Retinal pigment epithelial cell (primary cell): Measurements from ENCODE around the gene GTPBP1.

ENCODE experiments used
- DNase-seq: peaks from one replicate; pipeline ENCODE4 v3.0.0-alpha.2; 2010; ENCODE audit warnings: low read depth
- H3K4me3 ChIP-seq: 2 replicates; pipeline ENCODE4 v1.5.1; 2011; ENCODE audit warnings: mild to moderate bottlenecking, low read length, control low read depth, moderate library complexity
- TF ChIP-seq, protein P1 (sequence below): conservative IDR thresholded peaks from 2 replicates; pipeline ENCODE4 v1.5.1; 2011; ENCODE audit warnings: low read depth, low read length, control low read depth, inconsistent platforms

The GTPBP1 gene

DNA sequence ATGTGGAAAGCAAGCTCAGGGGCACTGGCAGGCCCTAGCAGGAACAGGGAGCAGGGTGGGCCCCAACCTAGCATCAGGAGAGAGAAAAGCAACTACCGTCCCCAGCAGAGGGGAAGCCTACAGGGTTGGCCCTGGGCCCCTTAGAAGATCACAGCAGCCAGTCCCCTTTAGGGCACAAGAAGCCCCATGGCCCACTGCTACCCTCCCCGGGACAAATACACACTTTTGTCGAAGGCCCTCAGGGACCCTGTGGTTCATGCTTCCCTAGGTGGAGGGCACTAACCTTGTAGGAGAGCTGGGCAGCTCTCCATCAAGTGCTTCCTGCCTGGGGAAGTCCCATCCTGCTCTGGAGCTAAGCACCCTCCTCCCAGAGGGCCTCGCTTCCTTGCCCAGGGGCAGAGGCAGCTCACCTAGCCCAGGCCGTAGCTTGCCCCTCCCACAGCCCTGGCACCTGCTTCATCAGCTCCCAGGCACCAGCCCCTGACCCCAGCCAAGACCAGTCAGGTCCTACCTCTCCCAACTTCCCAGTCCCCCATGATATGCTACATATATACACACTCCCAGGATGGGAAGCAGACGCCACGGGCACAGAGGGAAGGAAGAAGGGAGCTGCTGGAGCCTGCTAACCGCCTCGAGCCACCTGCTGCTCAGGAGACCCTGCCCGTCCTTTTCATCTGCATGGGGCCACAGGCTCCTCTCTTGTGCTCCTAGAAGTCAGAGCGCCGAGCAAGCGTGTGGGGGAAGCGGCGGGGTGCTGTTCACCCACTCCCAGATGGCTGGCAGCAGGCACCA is 29.9 kb downstream of the GTPBP1 start:
- DNase-seq: no peak
- TF ChIP-seq, protein P1, sequence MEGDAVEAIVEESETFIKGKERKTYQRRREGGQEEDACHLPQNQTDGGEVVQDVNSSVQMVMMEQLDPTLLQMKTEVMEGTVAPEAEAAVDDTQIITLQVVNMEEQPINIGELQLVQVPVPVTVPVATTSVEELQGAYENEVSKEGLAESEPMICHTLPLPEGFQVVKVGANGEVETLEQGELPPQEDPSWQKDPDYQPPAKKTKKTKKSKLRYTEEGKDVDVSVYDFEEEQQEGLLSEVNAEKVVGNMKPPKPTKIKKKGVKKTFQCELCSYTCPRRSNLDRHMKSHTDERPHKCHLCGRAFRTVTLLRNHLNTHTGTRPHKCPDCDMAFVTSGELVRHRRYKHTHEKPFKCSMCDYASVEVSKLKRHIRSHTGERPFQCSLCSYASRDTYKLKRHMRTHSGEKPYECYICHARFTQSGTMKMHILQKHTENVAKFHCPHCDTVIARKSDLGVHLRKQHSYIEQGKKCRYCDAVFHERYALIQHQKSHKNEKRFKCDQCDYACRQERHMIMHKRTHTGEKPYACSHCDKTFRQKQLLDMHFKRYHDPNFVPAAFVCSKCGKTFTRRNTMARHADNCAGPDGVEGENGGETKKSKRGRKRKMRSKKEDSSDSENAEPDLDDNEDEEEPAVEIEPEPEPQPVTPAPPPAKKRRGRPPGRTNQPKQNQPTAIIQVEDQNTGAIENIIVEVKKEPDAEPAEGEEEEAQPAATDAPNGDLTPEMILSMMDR: no peak
- no peak overlapping the region for H3K4me3 ChIP-seq

DNA sequence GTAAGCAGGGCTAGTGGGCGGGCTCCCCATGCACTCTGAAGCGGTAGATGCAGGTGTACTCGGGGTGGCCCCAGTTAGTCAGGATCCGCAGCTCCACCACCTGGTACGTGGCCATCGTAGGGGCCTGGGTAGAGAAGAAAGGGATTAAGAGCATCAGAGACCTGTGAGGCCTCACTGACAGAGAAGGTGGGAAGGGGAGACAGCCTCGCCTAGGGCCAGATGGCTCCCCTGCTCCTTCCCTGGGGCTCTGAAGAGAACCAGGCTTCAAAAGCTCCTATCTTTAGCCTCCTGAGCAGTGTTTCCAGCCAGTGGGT is 30.5 kb downstream of the GTPBP1 start:
- H3K4me3 ChIP-seq: no peak overlapping the region
- TF ChIP-seq, protein P1: no peak
- no peak for DNase-seq

DNA sequence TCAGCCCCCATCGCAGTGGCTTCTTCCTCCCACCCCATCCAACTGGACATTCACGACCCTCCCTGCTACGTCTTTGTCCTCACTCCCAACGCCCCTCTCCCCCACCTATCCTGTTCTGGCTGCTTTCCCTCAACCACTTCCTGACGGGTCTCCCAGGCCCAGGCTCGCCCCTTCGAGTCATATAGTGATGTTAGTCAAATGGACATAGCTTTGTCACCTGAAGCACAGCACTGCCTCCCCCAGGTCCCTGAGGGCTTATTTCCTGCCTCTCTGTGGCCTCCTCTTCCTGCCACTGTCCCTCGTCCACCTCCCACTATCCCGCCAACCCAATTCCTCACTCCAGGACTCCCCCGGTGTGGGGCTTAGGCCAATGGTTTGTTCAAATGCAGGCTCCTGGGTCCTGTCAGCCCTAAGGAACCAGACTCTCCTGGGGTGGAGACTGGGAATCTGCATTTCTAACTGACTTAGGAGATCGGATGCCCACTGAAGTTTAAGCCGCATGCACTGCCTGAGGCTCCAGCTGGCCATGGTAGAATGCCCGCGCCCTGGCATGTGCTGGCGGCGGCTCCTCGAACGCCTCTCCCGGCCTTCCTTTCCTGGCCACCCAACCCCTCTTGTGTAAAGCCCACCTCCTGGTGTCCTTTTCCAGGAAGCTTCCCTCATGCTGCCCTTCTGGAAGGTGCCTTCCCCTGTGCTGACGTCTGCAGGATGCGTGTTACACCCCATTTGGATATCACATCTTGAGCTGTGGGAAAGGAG is 31.7 kb downstream of the GTPBP1 start:
- TF ChIP-seq, protein P1: no peak
- DNase-seq: no peak
- no peak overlapping the region for H3K4me3 ChIP-seq

DNA sequence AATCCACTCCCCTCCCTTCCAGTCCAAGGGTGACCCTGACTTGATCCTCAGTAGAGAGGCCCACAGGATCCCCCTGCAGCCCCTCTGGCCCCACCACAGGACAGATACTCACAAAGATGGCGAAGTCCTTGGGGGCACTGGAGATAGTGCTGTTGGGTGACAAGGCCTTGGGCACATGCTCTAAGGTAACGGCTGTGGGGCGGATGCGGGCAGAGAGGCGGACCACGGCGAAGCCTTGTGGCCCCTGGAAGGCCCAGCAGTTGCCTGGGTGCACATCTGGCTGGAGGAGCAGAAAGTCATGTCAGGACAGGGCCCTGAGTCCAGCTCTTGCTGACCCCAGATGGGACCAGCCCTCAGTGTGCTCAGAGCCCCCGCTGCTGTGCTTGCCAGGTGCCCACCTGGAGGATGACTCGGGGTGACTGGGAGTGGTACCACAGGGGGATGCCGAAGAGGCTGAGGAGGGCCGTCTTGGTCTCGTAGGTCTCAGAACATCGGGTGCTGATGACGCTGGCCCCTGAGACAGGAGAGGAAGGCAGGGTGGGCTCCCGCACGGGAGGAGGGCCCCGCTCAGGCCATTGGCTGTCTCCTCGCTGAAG is 32.8 kb downstream of the GTPBP1 start:
- DNase-seq: no peak
- no peak overlapping the region for H3K4me3 ChIP-seq
- TF ChIP-seq, protein P1: no peak

DNA sequence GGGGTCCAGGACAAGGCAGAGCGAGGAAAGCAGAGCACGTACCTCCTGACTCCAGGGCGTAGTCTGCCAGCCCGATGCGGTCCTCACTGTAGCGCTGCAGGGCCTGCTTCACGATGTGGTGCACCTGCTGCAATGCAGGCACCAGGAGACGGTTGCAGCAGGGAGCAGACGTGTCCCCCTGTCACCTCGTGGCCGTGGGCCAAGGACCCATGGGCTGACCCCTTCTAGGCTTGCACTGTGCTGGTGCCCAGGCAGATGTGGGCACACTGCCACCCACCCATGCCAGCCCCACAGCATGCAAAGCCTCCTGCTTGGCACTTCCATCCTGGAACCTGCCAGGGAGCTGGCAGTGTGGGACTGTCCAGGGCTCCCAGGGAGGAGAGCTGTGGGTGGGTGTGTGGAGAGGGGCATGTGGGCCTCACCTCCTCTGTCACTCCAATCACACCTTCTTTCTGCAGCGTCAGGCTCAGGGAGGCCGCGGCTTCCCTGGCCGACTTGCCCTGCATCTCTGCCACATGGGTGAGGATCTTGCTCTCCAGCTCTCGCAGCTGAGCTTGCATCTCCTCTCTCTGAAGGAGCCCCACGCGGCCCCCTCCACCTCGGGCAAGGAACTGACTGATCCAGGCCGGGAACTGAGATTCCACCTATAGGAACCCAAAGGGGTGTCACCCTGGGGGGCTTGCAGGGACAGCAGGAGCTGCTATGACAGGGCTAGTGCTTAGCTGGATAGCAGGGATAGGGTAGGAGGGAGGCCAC is 33.7 kb downstream of the GTPBP1 start:
- TF ChIP-seq, protein P1: no peak
- H3K4me3 ChIP-seq: no peak overlapping the region
- DNase-seq: no peak

DNA sequence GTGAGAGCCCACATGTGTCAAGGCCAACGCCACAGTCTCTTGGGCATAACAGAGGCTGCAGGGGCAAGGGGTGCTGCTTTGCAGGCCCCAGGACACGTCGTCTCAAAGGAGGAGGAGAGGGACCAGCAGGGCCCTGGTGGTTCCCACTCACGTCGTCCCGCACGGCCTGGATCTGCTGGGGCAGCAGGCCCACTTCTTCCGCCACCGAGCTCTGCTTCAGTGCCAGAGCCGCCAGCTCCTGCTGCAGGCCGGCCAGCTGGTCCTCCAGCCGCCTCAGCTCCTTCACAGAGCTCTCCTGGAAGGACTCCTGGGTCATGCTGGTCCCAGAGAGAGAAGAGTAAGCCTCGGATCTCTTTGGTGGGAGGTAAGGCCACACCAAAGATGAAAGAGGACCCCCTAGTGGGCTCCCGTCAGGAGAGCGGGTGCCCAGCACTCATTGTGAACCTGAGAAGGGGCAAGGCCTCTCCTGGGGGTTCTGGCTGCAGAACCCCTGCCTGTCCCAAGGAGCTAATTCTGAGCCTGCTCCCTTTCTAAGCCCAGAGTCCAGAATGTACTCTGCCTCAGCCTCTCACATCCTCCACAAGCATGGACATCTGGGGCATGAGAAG is 34.5 kb downstream of the GTPBP1 start:
- DNase-seq: no peak
- H3K4me3 ChIP-seq: no peak overlapping the region
- TF ChIP-seq, protein P1: no peak
